PC-3 (cell line): ENCODE data around the gene EPB41. TPM values are rescaled to one million over a fixed set of nuclear protein-coding genes. Genes with fewer than 3 reads are reported as not detected.

ENCODE experiments used
- ATAC-seq: fragments of 200-7000 bp; cut with Tn5 transposase; 2 replicates; pipeline ENCODE4 v1.9.1; 2020; ENCODE audit warnings: mild to moderate bottlenecking, moderate library complexity
- BruUV-seq: library from RNA; stranded (reverse); fragments of 400-500 nt; replicated peaks from 2 replicates; lab custom pipeline; 2021; lab: Mats Ljungman, UMichigan
- CTCF ChIA-PET: fragments of 300-600 bp; sonication (Branson Sonifier 250); formaldehyde crosslinking; loops from one replicate; lab custom pipeline; 2022; ENCODE audit warnings: antibody characterized with exemption; lab: Charles Lee
- POLR2A ChIA-PET: fragments of 300-600 bp; sonication (Branson Sonifier 250); formaldehyde crosslinking; loops from one replicate; lab custom pipeline; 2022; ENCODE audit warnings: antibody characterized with exemption; ENCODE audit not compliant: unreplicated experiment; lab: Charles Lee
- DNase-seq: peaks from one replicate; pipeline ENCODE4 v3.0.0-alpha.2; 2015
- H2AFZ ChIP-seq: fragments of 300-600 bp; sonication (generic); 2 replicates; pipeline ENCODE4 v1.6.0; 2016; ENCODE audit warnings: antibody characterized with exemption, low read length
- H3F3A ChIP-seq: fragments of 300-600 bp; sonication (generic); one replicate; pipeline ENCODE4 v1.6.0; 2017; ENCODE audit warnings: antibody characterized with exemption, low read length, control low read depth, mild to moderate bottlenecking; ENCODE audit not compliant: unreplicated experiment
- H3K27ac ChIP-seq: fragments of 300-600 bp; sonication (generic); 2 replicates; pipeline ENCODE4 v1.5.1; 2016; ENCODE audit warnings: mild to moderate bottlenecking, low read length
- H3K27me3 ChIP-seq: fragments of 300-600 bp; sonication (generic); 2 replicates; pipeline ENCODE4 v1.6.1; 2016; ENCODE audit warnings: low read length, mixed read lengths
- H3K36me3 ChIP-seq: fragments of 300-600 bp; sonication (generic); 2 replicates; pipeline ENCODE4 v1.6.1; 2016; ENCODE audit warnings: low read depth, mixed run types, low read length, mixed read lengths
- H3K4me1 ChIP-seq: fragments of 300-600 bp; sonication (generic); 2 replicates; pipeline ENCODE4 v1.5.1; 2016; ENCODE audit warnings: low read length; ENCODE audit not compliant: insufficient read depth
- H3K4me2 ChIP-seq: fragments of 300-600 bp; sonication (generic); 2 replicates; pipeline ENCODE4 v1.6.0; 2016; ENCODE audit warnings: low read length
- H3K4me3 ChIP-seq: fragments of 300-600 bp; sonication (generic); 2 replicates; pipeline ENCODE4 v1.5.1; 2016; ENCODE audit warnings: mild to moderate bottlenecking, low read length, mixed read lengths
- H3K79me2 ChIP-seq: fragments of 300-600 bp; sonication (generic); 2 replicates; pipeline ENCODE4 v1.6.1; 2017; ENCODE audit warnings: low read length, mixed read lengths
- H3K9ac ChIP-seq: fragments of 300-600 bp; sonication (generic); 2 replicates; pipeline ENCODE4 v1.6.0; 2016; ENCODE audit warnings: mild to moderate bottlenecking, low read length
- H3K9me2 ChIP-seq: fragments of 300-600 bp; sonication (generic); replicated peaks from 2 replicates; pipeline ENCODE4 v1.6.1; 2016; ENCODE audit warnings: mixed run types, low read length, mixed read lengths
- H3K9me3 ChIP-seq: fragments of 300-600 bp; sonication (generic); 2 replicates; pipeline ENCODE4 v1.6.1; 2016; ENCODE audit warnings: low read length, mixed read lengths
- H4K20me1 ChIP-seq: fragments of 300-600 bp; sonication (generic); 2 replicates; pipeline ENCODE4 v1.6.1; 2016; ENCODE audit warnings: low read length, mixed read lengths
- CTCF ChIP-seq: fragments of 300-600 bp; sonication (generic); conservative IDR thresholded peaks from 2 replicates; pipeline ENCODE4 v1.5.1; 2017; ENCODE audit warnings: antibody characterized with exemption, low read depth, mild to moderate bottlenecking, low read length
- EZH2 ChIP-seq: fragments of 300-600 bp; sonication (generic); IDR thresholded peaks from one replicate; pipeline ENCODE4 v1.6.1; 2017; ENCODE audit warnings: antibody characterized with exemption, mild to moderate bottlenecking, low read length; ENCODE audit not compliant: unreplicated experiment
- EZH2phosphoT487 ChIP-seq: fragments of 300-600 bp; sonication (generic); IDR thresholded peaks from 2 replicates; pipeline ENCODE4 v1.6.1; 2018; ENCODE audit warnings: mild to moderate bottlenecking, antibody characterized with exemption, low read length, borderline replicate concordance
- intact Hi-C: fragments of 100-400 bp; cut with micrococcal nuclease; formaldehyde crosslinking; loops from 2 replicates; pipeline ENCODE4 v1.9.0; 2023
- total RNA-seq: library from RNA; depleted of rRNA; stranded (reverse); fragments of >200 nt; gene quantifications from 2 replicates; pipeline ENCODE4 v1.2.3, GENCODE V29; 2014

Gene EPB41
- total RNA-seq, 1 experiment from 2014 or later, result 44.9 TPM

- Histone ChIP-seq H3K4me3 (peak overlapping the region; percentile 81), H2AFZ (peak overlapping the region; percentile 90)
Measured at GRCh38 chr1:29121936-29122681, 207.7 kb downstream of the EPB41 start.

GRCh38 chr1:29122682-29123052 is 208.3 kb downstream of the EPB41 start:
- H3K27ac ChIP-seq, result peak overlapping the region; percentile 43
- ATAC-seq (peak; percentile 62), DNase-seq (peak; percentile 82)
- no peaks in the 10 kb centered on the region for H3K27me3 ChIP-seq
- H4K20me1 ChIP-seq, result no peaks in the 10 kb centered on the region
- BruUV-seq, result no TSS peak
- H3F3A ChIP-seq, result no peaks in the 10 kb centered on the region
- no peaks in the 10 kb centered on the region for H3K9me3 ChIP-seq
- peaks cover 18% of the 10 kb centered on the region for H3K4me1 ChIP-seq
- H3K9me2 ChIP-seq, result no peaks in the 10 kb centered on the region
- CTCF ChIA-PET, result no interaction called here
- H2AFZ ChIP-seq, result peak overlapping the region; percentile 90
- peak overlapping the region; percentile 81 for H3K4me3 ChIP-seq
- TF ChIP-seq EZH2, result no peak
- TF ChIP-seq EZH2phosphoT487, result no peak
- no peak for TF ChIP-seq CTCF
- H3K79me2 ChIP-seq, result no peaks in the 10 kb centered on the region
- POLR2A ChIA-PET, result interaction anchor here (0.6 kb wide), 1 partner anchor 28 kb away, joined by 8 read pairs; no protein-coding TSS in a partner anchor
- intact Hi-C loops, result loop anchor here (5.0 kb wide), 1 partner anchor 60 kb away; the partner anchor contains the start of gene SRSF4
- H3K36me3 ChIP-seq, result no peaks in the 10 kb centered on the region
- H3K9ac ChIP-seq, result peak overlapping the region; percentile 83
- peak overlapping the region; percentile 92 for H3K4me2 ChIP-seq

More at GRCh38 chr1:29121936-29122681, 207.7 kb downstream of the EPB41 start:
- ATAC-seq, result peak; percentile 23
- H3K9ac ChIP-seq, result peak overlapping the region; percentile 83
- H3K36me3 ChIP-seq, result no peaks in the 10 kb centered on the region
- peak; percentile 19 for DNase-seq
- intact Hi-C loops, result loop anchor here (5.0 kb wide), 1 partner anchor 60 kb away; the partner anchor contains the start of gene SRSF4
- ChIA-PET CTCF (no interaction called here), POLR2A (interaction anchor here (0.6 kb wide), 1 partner anchor 28 kb away, joined by 8 read pairs; no protein-coding TSS in a partner anchor)
- no peaks in the 10 kb centered on the region for H3K9me3 ChIP-seq
- H3F3A ChIP-seq, result no peaks in the 10 kb centered on the region
- peak overlapping the region; percentile 43 for H3K27ac ChIP-seq
- peak overlapping the region; percentile 92 for H3K4me2 ChIP-seq
- peaks cover 18% of the 10 kb centered on the region for H3K4me1 ChIP-seq
- no TSS peak for BruUV-seq
- no peaks in the 10 kb centered on the region for H4K20me1 ChIP-seq
- TF ChIP-seq EZH2phosphoT487 (no peak), EZH2 (no peak), CTCF (no peak)
- H3K27me3 ChIP-seq, result no peaks in the 10 kb centered on the region
- H3K9me2 ChIP-seq, result no peaks in the 10 kb centered on the region
- H3K79me2 ChIP-seq, result no peaks in the 10 kb centered on the region
